Measurements from ENCODE around the gene SLAMF9.

GRCh38 chr1:159934136-159935039 is 19.6 kb downstream of the SLAMF9 start:
- TF ChIP-seq CTCF (IDR thresholded peaks at IDR 0.05): no peak
- TF ChIP-seq ZFX (IDR thresholded peaks at IDR 0.05; ENCODE audit: borderline replicate concordance): no peak

Measured in 22Rv1 (cell line).